ENCODE data around the gene CERS6.

GRCh38 chr2:168522446-168522845, 66.4 kb downstream of the CERS6 start:
- no peak for TF ChIP-seq CTCF (IDR thresholded peaks at IDR 0.05)
- TF ChIP-seq POLR2A (IDR thresholded peaks at IDR 0.05) = no peak
